Astrocyte of the cerebellum (primary cell): ENCODE measurements around the gene TSPAN33.

Experiments used
- DNase-seq: peaks from one replicate; pipeline ENCODE4 v3.0.0-alpha.2; 2011; ENCODE audit warnings: low read depth
- H3K4me3 ChIP-seq: 2 replicates; pipeline ENCODE4 v1.5.1; 2011; ENCODE audit warnings: mild to moderate bottlenecking, low read depth, low read length, moderate library complexity
- CTCF ChIP-seq: IDR thresholded peaks from 2 replicates; pipeline ENCODE4 v1.5.1; 2012; ENCODE audit warnings: low read length, low read depth, moderate library complexity, mild to moderate bottlenecking; ENCODE audit errors: missing control alignments
- in situ Hi-C: cut with HindIII; loops from 2 replicates; pipeline ENCODE4 v1.10.0; 2017; ENCODE audit warnings: low sequenced_read_pairs

The TSPAN33 gene

GRCh38 chr7:129197771-129198170 lies 53.3 kb downstream of the TSPAN33 start:
- in situ Hi-C loops = loop anchor here (5.0 kb wide), 1 partner anchor 75 kb away; no protein-coding TSS in a partner anchor
- TF ChIP-seq CTCF = no peak
- DNase-seq = no peak
- H3K4me3 ChIP-seq = no peak overlapping the region

- in situ Hi-C loops = loop anchor here (5.0 kb wide), 1 partner anchor 73 kb away; no protein-coding TSS in a partner anchor
- H3K4me3 ChIP-seq = no peak overlapping the region
- TF ChIP-seq CTCF = no peak
- no peak for DNase-seq
Measured at GRCh38 chr7:129199406-129199805, 54.9 kb downstream of the TSPAN33 start.

GRCh38 chr7:129202058-129202777 lies 57.7 kb downstream of the TSPAN33 start:
- H3K4me3 ChIP-seq = no peak overlapping the region
- in situ Hi-C loops = no loop called here
- DNase-seq = no peak
- TF ChIP-seq CTCF = no peak

GRCh38 chr7:129203050-129203741 lies 58.7 kb downstream of the TSPAN33 start:
- no peak for TF ChIP-seq CTCF
- DNase-seq = no peak
- in situ Hi-C loops = no loop called here
- H3K4me3 ChIP-seq = no peak overlapping the region

GRCh38 chr7:129205126-129205818 lies 60.8 kb downstream of the TSPAN33 start:
- no peak overlapping the region for H3K4me3 ChIP-seq
- no peak for DNase-seq
- no peak for TF ChIP-seq CTCF
- in situ Hi-C loops = no loop called here

- TF ChIP-seq CTCF = no peak
- in situ Hi-C loops = no loop called here
- no peak overlapping the region for H3K4me3 ChIP-seq
- no peak for DNase-seq
Measured at GRCh38 chr7:129205987-129206785, 61.7 kb downstream of the TSPAN33 start.
